ENCODE results near the gene LDLRAD2.

Gene LDLRAD2

DNA sequence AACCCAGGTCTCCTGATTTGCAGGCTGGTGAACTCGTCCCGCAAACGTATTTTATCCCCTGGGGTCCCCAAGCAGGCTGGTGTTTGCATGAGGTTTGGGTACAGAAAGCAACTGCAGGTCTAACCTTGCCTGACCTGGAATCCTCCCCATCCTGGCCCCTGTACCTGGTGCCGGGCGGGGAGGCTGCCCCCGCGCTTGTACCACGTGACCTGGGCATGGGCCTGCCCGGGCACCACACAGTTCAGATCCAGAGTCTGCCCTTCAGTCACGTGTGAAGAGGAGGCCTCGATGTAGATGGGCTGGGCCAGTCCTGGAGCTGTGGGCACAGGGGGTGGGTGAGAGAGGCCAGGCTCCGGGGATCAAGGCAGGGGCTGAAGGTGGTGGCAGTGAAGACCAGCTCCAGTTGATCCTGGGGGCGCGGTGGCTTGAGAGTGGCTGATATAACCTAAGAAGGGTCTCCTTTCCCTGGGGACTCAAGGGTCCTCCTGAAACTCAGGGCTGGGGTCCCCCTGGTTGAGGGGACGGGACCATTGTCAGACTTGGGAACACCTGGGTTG lies 30.6 kb downstream of the LDLRAD2 start:
- no peak for DNase-seq (ENCODE audit: low read depth in 2 of 2)

DNA sequence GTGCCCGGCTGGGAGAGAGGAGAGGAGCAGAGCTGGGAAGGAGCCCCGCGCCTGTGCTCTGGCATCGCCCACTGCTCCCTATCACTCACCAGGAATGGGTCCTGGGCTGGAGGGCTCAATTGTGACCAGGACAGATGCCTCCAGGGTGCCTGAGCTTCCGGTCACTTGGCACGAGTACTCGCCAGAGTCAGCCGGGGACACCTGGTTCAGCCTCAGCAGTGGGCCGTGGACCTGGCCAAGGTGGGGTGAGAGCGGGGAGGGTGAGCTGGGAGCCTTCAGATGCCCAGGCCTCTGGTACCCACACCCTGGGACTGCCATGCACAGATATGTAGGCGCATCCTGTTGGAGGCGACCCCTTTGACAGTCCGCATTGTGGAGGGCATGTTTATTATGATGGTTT lies 31.1 kb downstream of the LDLRAD2 start:
- DNase-seq (ENCODE audit: low read depth in 2 of 2), result no peak

DNA sequence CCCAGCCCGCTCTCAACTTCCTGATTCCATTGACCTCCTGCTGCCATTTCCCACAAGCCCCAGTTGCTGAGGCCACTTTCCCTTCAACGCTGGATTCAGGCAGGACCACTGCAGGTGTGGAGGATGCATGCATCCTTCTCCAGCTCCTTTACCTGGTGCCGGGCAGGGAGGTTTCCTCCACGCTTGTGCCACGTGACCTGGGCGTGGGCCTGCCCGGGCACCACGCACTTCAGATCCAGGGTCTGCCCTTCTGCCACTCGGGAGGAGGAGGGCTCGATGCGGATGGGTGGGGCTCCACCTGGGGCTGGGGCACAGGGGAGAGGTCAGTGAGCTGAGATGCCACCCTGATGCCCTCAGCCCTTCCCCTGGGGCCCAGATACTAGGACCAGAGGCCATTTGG lies 31.9 kb downstream of the LDLRAD2 start:
- no peak for DNase-seq (ENCODE audit: low read depth in 2 of 2)

DNA sequence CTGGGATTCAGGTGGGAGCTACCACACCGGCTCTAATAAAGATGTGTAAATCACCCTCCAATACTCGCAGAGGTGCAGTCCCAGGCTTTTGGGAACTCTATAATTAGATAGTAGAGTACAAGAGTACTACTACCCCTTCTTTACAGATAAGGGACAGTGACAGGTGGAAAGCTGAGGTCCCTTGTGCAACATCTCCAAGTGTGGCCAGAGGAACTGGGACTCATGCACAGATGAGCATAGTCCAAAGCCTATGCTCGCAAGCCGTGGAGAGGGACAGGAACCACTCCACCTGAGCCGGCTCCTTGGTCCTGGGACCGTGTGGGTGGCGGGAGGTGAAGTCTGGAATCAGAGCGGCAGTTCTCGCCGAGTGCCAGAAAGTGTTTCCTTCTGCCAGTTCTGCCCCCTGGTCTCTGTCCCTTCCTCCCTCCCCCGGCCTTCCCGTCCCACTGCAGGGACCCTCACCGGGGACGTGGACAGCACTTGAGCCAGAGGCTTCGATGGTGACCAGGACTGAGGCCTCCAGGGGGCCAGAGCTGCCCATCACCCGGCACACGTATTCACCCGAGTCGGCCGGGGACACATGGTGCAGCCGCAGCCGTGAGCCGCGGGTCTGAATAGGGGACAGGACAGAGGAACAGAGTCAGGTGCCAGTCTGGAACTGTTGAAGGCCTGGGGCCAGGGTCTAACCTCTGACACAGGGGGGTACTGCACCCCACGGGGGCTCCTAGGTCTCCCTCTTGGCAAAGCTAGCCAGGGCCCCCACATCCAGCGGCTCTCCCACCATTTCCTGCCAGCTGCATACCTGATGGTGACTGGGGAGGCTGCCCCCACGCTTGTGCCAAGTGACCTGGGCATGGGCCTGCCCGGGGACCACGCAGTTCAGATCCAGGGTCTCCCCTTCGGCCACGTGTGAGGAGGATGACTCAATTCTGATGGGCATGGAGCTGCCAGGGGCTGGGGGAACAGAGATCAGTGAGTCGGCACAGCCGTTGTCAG lies 33.9 kb downstream of the LDLRAD2 start:
- DNase-seq (ENCODE audit: low read depth in 2 of 2), result no peak

DNA sequence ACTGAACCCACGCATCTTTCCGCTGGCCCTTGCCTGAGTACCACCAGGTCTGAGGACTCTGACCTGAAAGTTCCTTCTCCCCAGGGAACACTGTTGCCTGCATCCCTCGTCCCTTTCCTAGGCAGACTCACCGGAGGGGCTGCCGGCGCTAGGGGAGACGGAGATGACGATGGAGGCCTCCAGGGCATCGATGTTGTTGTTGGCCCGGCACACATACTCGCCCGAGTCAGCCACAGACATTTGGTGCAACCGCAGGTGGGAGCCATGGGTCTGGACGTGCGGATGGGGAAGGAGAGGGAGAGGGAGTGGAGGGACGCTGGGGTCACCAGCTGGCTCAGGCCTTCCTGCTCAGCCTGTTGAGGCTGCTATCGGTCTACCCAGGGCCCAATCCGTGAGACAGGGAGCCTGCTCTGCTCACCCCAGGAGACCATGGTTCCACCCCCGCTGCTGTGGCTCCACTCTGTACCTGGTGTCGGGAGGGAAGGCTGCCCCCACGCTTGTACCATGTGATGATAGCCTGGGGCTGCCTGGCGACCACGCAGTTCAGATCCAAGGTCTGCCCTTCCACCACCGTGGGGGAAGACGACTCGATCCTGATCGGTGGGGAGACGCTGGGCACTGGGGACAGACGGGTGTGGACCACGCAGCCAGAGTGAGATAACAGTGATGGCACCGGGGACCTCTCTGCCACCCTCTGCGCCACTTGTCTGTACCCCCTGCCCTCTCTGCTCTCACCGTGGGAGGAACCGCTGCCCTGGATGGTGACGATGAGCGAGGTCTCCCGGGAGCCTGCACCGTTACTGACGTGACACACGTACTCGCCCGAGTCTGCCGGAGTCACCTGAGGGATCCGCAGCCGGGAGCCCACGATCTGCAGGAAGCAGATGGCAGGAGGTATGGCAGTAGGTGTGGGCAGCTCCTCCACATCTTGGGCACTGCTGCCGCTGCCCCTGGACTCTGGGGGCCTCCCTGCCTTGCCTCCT lies 35.4 kb downstream of the LDLRAD2 start:
- no peak for DNase-seq (ENCODE audit: low read depth in 2 of 2)

DNA sequence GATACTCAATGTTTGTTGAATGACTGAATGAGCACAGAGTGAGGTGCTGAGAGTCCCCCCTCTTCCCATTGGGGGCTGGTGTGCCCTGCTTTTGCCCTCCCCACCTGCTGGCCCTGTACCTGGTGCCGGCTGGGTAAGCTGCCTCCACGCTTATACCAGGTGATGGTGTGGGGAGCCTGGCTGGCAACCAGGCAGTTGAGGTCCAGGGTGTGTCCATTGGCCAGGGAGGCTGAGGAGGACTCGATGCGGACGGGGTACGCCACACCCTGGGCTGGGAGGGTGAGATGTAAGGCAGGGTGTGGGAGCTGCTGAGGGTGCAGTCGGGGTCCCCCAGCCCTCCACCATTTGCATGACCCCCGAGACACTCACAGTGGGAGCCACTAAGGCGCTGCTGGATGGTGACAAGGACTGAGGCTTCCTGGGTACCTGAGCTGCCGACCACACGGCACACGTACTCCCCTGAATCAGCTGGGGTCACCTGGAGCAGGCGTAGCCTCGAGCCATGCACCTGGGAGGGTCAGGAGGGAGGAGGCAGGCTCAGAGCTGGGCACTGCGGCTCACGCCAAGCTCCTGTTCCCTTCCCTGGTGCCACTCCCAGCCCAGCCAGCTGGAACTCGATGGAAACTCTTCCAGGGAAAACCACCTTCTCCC lies 36.6 kb downstream of the LDLRAD2 start:
- no peak for DNase-seq (ENCODE audit: low read depth in 2 of 2)

DNA sequence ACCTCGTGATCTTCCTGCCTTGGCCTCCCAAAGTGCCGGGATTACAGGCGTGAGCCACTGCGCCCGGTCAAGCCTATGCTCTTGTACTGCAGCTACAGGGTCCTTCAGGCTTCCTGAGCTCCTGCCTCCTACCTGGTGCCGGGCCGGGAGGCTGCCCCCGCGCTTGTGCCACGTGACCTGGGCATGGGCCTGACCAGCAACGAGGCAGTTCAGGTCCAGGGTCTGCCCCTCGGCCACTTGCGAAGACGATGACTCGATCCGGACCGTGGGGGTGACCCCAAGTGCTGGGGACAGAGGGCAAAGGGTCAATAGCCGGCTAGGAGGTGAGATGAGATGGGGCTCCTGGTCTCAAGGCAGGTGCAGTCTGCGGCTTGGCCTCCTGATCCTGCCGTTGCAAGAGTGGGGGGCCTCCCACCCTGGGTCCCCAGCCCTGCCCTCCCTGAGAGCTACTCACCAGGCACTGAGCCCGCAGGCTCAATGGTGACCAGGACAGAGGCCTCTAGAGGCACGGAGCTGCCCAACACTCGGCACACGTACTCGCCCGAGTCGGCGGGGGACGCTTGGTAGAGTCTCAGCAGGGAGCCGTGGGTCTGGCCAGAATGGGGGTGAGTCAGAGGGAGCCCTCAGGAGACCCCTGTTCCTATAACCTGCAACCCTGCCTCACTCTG lies 38.0 kb downstream of the LDLRAD2 start:
- no peak for DNase-seq (ENCODE audit: low read depth in 2 of 2)

DNA sequence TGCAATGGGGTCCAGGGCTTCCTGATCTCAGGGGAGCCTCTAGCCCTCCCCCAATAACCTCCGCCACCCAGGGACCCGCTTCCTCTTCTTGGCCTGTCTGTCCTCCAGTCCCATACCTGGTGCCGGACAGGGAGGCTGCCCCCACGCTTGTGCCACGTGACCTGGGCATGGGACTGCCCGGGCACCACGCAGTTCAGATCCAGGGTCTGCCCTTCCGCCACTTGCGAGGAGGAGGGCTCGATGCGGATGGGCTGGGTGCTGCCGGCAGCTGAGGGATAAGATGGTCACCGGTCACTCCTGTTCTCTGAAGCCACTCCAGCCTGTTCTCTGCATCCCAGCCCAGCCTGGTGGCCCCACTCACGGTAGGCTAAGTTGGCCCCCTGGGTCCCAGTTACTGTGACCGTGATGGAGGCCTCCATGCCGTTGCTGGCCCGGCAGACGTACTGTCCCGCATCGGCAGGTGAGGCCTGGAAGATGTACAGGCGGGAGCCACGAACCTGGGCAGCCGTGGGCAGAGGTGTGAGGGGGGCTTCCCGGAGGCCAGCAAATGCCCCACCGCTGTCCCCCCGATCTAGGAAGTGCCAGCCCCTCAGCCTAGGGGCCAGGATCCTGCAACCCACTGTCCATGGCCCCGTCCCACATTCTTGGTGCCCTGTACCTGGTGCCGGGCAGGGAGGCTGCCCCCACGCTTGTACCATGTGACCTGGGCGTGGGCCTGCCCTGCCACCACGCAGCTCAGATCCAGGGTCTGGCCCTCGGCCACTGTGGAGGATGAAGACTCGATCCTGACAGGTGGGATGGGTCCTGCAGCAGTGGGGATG lies 39.6 kb downstream of the LDLRAD2 start:
- no peak for DNase-seq (ENCODE audit: low read depth in 2 of 2)

DNA sequence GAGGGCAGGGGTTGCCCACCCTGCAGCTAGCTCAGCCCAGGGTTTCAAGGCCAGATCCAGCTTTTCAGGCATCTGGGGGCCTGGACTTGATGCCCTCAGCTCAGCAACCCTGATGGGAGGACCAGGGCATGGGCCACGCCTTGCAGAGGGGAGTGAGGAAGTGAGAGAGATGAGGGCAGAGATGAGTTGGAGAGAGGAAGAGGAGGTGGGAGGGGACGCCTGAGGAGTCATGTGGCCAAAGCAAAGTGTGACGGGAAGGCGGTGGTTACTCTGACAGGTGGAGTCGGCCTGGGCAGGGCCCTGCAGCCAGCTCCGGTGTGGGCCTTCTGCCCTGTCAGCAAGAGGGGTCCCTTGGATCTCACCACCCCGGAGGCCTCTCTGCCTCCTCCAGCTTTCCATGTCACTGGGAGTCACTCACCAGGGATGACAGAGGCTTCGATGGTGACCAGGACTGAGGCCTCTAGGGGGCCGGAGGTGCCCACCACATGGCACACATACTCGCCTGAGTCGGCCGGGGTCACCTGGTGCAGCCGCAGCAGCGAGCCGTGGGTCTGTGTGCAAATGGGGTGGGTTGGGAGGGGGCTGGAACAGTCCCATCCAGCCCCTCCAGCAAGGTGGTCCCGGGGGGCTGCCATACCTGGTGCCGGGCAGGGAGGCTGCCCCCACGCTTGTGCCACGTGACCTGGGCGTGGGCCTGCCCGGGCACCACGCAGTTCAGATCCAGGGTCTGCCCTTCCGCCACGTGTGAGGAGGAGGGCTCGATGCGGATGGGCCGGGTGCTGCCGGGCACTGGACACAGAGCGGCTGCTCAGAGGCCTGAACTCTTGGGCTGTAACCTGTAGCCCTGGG lies 40.4 kb downstream of the LDLRAD2 start:
- no peak for DNase-seq (ENCODE audit: low read depth in 2 of 2)

DNA sequence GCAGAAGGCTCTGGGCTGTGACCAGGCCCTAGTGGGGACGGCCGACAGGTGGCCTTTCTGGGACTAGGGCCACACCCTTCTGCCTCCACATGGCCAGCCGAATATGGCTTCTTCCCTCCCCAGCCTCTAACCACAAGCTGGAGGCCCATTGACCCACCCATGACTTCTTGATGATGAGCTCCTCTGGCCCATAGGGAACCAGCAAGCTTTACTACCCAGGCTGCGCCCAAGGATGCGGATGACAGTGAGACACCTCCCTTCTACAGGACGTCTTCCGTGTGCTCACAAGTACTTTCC lies 41.0 kb downstream of the LDLRAD2 start:
- DNase-seq (ENCODE audit: low read depth in 2 of 2), result no peak

DNA sequence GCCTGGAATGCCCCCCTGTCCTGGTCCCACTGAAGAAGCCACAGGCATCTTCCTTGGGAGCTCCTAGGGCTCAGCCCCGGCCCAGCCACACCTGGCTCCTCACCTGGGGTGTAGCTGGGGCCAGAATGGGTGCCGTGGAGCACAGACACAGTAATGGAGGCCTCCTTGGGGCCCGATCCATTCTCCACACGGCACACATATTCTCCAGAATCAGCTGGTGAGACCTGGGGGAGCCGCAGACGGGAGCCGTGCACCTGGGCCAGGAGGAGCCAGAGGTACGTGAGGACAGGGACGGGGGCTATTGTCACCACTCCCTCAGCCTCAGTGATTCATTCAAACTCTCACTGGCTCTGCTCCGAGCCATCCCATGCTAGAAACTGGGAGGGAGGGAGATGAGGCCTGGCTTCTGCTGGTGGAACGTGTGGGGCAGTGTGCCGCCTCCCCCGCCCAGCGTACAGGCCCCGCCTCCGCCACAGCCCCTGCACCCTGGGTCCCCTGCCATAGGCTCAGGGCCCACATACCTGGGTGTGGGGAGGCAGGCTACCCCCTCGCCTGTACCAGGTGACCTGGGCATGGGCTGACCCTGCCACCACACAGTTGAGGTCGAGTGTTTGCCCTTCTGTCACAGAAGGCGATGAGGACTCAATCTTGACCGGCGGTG lies 42.2 kb downstream of the LDLRAD2 start:
- DNase-seq (ENCODE audit: low read depth in 2 of 2), result no peak

DNA sequence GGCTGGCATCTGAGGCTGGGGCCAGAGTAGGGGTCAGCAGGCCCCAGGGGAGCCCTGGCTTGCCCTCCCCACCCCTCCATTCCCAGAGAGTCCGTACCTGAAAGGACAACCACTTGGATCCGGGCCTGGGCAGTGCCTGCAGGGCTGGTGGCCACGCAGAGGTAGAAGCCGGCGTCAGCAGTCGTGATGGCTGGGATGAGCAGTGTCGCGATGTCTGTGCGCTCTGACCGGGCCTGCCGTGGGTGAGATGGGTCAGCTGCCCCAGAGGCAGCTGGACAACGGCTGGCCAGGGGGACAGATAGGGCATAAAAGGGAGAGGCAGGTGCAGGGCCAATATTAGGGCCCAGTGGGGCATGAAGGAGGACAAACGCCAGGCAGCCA lies 42.7 kb downstream of the LDLRAD2 start:
- no peak for DNase-seq (ENCODE audit: low read depth in 2 of 2)

DNA sequence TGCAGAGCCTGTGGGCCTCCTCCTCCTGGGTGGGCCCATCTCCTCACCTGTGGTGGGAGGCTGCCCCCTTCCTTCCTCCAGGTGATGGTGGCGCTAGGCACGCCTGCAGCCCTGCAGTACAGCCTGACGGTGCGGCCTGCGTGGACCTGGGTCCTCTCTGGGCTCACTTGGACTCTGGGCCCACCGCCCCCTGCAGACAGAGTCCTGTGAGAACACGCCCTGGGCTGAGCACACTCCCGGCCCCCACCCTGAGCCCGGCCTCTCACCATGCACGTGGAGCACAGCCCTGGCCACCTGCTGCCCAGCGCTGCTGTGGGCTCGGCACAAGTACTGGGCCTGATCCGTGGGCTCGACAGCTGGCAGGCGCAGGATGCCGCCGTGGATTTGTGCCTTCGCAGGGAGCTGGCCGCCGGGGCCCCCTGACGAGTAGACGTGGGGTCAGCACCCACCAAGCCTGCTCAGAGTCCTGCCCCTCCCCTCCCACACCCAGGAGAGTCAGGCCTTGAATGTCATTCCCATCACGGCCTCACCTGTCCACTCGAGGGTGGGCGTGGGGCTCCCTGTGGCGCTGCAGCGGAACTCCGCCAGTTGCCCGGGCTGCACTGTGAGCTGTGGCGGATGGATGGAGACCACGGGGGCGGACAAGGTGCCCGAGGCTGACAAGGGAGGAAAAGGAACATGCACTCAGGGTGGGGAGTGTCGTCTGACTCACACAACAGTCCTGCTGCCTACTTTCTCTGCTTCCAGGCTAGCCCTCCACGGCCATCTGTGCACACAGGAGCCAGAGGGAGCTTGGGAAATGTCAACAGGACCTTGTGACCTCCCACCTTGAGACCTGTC lies 43.4 kb downstream of the LDLRAD2 start:
- no peak for DNase-seq (ENCODE audit: low read depth in 2 of 2)

DNA sequence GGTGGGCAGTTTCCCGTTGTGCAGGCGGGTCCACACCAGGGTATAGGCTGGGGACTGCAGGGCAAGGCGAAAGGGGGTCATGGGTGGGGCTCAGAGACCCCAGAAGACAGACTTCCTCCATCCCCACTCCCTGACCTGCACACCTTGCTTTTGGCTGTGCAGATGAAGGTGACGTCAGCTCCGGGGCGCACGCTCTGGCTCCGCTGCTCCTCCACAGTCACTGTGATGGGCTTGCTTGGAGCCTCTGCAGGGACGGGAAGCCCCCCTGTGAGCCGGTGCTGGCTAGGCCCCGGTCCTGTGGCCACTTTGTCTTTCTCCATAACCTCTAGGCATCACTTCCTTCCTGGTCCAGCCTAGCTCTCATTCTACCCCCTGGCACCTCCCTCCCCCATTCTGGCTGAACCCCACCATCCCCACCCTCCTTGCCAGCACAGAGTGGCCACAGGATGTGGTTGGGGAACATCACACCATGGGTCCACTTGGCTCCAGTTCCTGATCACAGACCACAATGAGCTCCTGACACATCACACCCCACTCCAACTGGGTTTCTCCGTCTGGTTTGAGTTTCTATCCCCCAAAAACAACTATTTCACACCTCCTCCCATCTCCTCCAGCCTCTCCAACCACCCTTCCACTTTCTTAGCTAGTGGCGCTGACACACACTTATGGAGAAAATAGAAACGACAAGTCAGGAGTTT lies 45.2 kb downstream of the LDLRAD2 start:
- DNase-seq (ENCODE audit: low read depth in 2 of 2), result no peak

DNA sequence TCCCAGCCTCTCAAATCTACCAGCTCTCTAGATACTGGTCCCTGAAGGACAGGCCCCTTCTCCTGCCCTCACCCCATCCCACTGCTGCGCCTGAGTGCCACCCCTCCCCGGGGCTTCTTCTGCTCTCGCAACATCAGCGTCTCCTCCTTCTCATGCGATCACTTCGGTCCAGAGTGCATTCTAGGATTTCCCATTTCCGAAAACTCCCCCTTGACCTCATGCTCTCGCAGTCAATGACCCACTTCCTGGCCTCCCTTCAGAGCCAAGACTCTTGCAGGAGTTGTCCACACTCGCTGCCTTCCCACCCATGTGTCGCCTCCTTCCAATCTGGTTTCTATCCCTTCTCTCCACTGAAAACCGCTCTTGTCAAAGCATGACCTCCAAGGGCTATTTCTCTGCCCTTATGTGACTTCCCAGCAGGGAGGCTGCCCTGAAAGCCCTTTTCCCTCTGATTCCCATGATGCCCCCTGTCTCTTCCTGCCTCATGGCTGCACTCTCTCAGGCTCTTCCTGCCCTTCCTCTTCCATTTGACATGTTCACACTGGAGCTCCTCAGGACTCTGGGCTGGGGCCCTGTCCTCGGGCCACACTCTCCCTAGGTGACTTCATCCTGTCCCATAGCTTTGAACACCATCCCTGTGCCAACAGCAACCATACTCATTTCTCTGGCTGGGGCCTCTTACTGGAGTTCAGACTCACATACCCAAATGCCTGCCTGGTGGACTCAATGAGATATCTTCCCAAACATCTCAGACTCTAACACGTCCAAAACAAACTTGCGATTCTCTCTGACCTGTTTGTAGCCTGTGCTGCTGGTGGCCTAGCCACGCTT lies 46.0 kb downstream of the LDLRAD2 start:
- no peak for DNase-seq (ENCODE audit: low read depth in 2 of 2)

DNA sequence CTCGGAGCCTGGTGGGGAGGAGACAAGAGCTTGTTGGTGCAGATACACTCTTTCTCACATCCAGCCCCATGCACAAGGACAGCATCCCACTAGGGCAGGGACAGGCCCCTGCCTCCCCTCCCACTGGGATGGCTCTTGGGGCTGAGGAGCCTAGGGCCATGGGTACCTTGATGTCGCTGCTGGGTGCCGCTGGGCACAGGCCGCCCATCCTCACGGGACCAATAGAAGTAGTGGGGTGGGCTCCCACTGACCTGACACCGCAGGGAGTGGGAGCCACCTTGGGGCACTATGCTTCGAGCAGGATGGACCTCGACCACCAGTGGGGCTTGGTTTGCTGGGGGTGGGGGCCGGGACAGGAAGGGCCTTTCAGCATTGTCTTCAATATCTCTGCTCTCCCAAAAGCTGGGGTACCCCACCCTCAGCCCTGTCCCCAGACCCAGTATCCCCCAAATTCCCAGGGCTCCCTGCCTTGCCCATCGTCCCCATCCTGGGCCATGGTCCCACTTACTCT lies 47.7 kb downstream of the LDLRAD2 start:
- DNase-seq (ENCODE audit: low read depth in 2 of 2), result no peak

Measured in stimulated activated CD8-positive, alpha-beta memory T cell treated with anti-CD3 and anti-CD28 coated beads, Interleukin-7, amount 100 ng/mL, for 4 hours (primary cell).